Bronchial epithelial cell (primary cell): ENCODE measurements around the gene LBHD2. TPM values are rescaled to one million over a fixed set of nuclear protein-coding genes. Genes with fewer than 3 reads are reported as not detected.

Experiments
- DNase-seq: peaks from one replicate; pipeline ENCODE4 v3.0.0-alpha.2; 2010; ENCODE audit warnings: low read depth
- FAIRE-seq: peaks from 2 replicates; lab custom pipeline; 2011; peaks lifted over from hg19 to GRCh38; lab: Jason Lieb, UNC
- H3K27me3 ChIP-seq: 2 replicates; pipeline ENCODE4 v1.5.1; 2011; ENCODE audit warnings: low read length; ENCODE audit not compliant: control insufficient read depth, insufficient read depth
- H3K36me3 ChIP-seq: 2 replicates; pipeline ENCODE4 v1.5.1; 2011; ENCODE audit warnings: low read length; ENCODE audit not compliant: control insufficient read depth, insufficient read depth
- H3K4me3 ChIP-seq: 2 replicates; pipeline ENCODE4 v1.5.1; 2011; ENCODE audit warnings: mild to moderate bottlenecking, low read depth, low read length, control low read depth
- CTCF ChIP-seq: IDR thresholded peaks from 2 replicates; pipeline ENCODE4 v1.5.1; 2011; ENCODE audit warnings: mild to moderate bottlenecking, moderate library complexity, low read length, control low read depth, inconsistent platforms; ENCODE audit not compliant: insufficient read depth, severe bottlenecking
- total RNA-seq: library from RNA; depleted of rRNA; stranded (reverse); fragments of >200 nt; gene quantifications from 2 replicates; pipeline ENCODE4 v1.2.1, GENCODE V29; 2014

Gene LBHD2
- total RNA-seq, 1 donor from 2014 or later, result not detected

GRCh38 chr14:103065861-103066260, 18.1 kb upstream of the LBHD2 start:
- Histone ChIP-seq H3K4me3 (no peak overlapping the region), H3K27me3 (no peaks in the 10 kb centered on the region), H3K36me3 (no peaks in the 10 kb centered on the region)
- DNase-seq, result no peak
- peak; percentile 58 for FAIRE-seq
- no peak for TF ChIP-seq CTCF

- H3K27me3 ChIP-seq, result no peaks in the 10 kb centered on the region
- H3K36me3 ChIP-seq, result no peaks in the 10 kb centered on the region
- TF ChIP-seq CTCF, result no peak
- no peak overlapping the region for H3K4me3 ChIP-seq
- FAIRE-seq, result no peak
- DNase-seq, result no peak
Observed at GRCh38 chr14:103066399-103066798, 17.6 kb upstream of the LBHD2 start.

GRCh38 chr14:103067231-103067954, 16.6 kb upstream of the LBHD2 start:
- DNase-seq (peak; percentile 92), FAIRE-seq (peak; percentile 87)
- H3K36me3 ChIP-seq, result no peaks in the 10 kb centered on the region
- TF ChIP-seq CTCF, result no peak
- no peak overlapping the region for H3K4me3 ChIP-seq
- H3K27me3 ChIP-seq, result no peaks in the 10 kb centered on the region

GRCh38 chr14:103068351-103069073, 15.5 kb upstream of the LBHD2 start:
- TF ChIP-seq CTCF, result no peak
- no peak for DNase-seq
- H3K4me3 ChIP-seq, result no peak overlapping the region
- no peak for FAIRE-seq
- H3K27me3 ChIP-seq, result no peaks in the 10 kb centered on the region
- no peaks in the 10 kb centered on the region for H3K36me3 ChIP-seq

- Histone ChIP-seq H3K4me3 (no peak overlapping the region), H3K27me3 (no peaks in the 10 kb centered on the region), H3K36me3 (no peaks in the 10 kb centered on the region)
- TF ChIP-seq CTCF, result no peak
- DNase-seq, result no peak
- no peak for FAIRE-seq
Observed at GRCh38 chr14:103070263-103070885, 13.6 kb upstream of the LBHD2 start.
